HCT116 (cell line): ENCODE data around the gene IMMP2L. TPM values are rescaled to one million over a fixed set of nuclear protein-coding genes. Genes with fewer than 3 reads are reported as not detected.

Experiments
- ATAC-seq: fragments of 200-7000 bp; cut with Tn5 transposase; 2 replicates; pipeline ENCODE4 v1.9.1; 2020; ENCODE audit warnings: mild to moderate bottlenecking, moderate library complexity
- BruUV-seq: library from RNA; stranded (reverse); fragments of 400-500 nt; replicated peaks from 2 replicates; lab custom pipeline; 2021; lab: Mats Ljungman, UMichigan
- CTCF ChIA-PET: fragments of 300-600 bp; sonication (Branson Sonifier 250); formaldehyde crosslinking; loops from one replicate; lab custom pipeline; 2021; ENCODE audit warnings: antibody characterized with exemption; lab: Charles Lee
- POLR2A ChIA-PET: fragments of 300-600, 350-600 bp; sonication (Branson Sonifier 250); formaldehyde crosslinking; loops from one replicate; lab custom pipeline; 2021; ENCODE audit warnings: antibody characterized with exemption; lab: Charles Lee
- RAD21 ChIA-PET, 2 experiments: fragments of 300-600 bp; sonication (Branson Sonifier 250); formaldehyde crosslinking; loops; one replicate each; lab custom pipeline; 2023; ENCODE audit warnings: low total read pairs in 2 of 2; ENCODE audit not compliant: uncharacterized antibody in 2 of 2, unreplicated experiment in 2 of 2, low non-redundant PET in 1 of 2; lab: Charles Lee
- DNase-seq: peaks from one replicate; pipeline ENCODE4 v3.0.0-alpha.2; 2010; ENCODE audit warnings: low read depth, low spot score
- H2AFZ ChIP-seq: fragments of 200-600 bp; shearing (Covaris generic), sonication (generic); 2 replicates; pipeline ENCODE4 v1.6.1; 2017; ENCODE audit warnings: low read depth, mixed run types, mixed read lengths, antibody characterized with exemption, low read length; ENCODE audit not compliant: poor library complexity, severe bottlenecking
- H3K27ac ChIP-seq: 2 replicates; pipeline ENCODE4 v1.5.1; 2012; ENCODE audit warnings: low read depth, low read length
- H3K27me3 ChIP-seq: fragments of 200-600 bp; sonication (generic); 2 replicates; pipeline ENCODE4 v1.6.1; 2016; ENCODE audit warnings: mixed run types, low read length, mixed read lengths; ENCODE audit not compliant: insufficient read depth
- H3K36me3 ChIP-seq, 2 experiments: fragments of 200-500 bp in 1 of 2; fragments of 200-600 bp in 1 of 2; sonication (Bioruptor generic) in 1 of 2; sonication (generic) in 1 of 2; 2 replicates each; pipeline versions ENCODE4 v1.5.1 to v1.6.1; 2014 to 2016; ENCODE audit warnings: low read length in 2 of 2, inconsistent platforms in 1 of 2, mixed read lengths in 1 of 2, mixed run types in 1 of 2; ENCODE audit not compliant: insufficient read depth in 2 of 2, control insufficient read depth in 1 of 2
- H3K4me1 ChIP-seq, 2 experiments: fragments of 200-600 bp in 1 of 2; sonication (generic) in 1 of 2; 2 replicates each; pipeline versions ENCODE4 v1.5.1 to v1.6.1; 2012 to 2017; ENCODE audit warnings: low read length in 2 of 2, inconsistent platforms in 1 of 2, mild to moderate bottlenecking in 1 of 2, mixed read lengths in 1 of 2, mixed run types in 1 of 2, moderate library complexity in 1 of 2; ENCODE audit not compliant: insufficient read depth in 2 of 2, control insufficient read depth in 1 of 2
- H3K4me2 ChIP-seq: fragments of 200-600 bp; sonication (generic); 2 replicates; pipeline ENCODE4 v1.6.1; 2017; ENCODE audit warnings: mixed run types, low read length, mixed read lengths
- H3K4me3 ChIP-seq, 2 experiments: fragments of 200-600 bp in 1 of 2; sonication (generic) in 1 of 2; replicated peaks in 1 of 2; 2 replicates each; pipeline ENCODE4 v1.5.1; 2011 to 2016; ENCODE audit warnings: low read length in 2 of 2, control low read depth in 1 of 2, low read depth in 1 of 2, mild to moderate bottlenecking in 1 of 2, mixed read lengths in 1 of 2, mixed run types in 1 of 2
- H3K79me2 ChIP-seq: fragments of 200-600 bp; sonication (generic); 2 replicates; pipeline ENCODE4 v1.6.1; 2017; ENCODE audit warnings: mild to moderate bottlenecking, mixed run types, low read length, moderate library complexity, mixed read lengths; ENCODE audit not compliant: insufficient read depth
- H3K9ac ChIP-seq: fragments of 200-600 bp; sonication (generic); 2 replicates; pipeline ENCODE4 v1.6.1; 2016; ENCODE audit warnings: low read length, mixed read lengths
- H3K9me2 ChIP-seq: fragments of 200-600 bp; sonication (generic), shearing (Covaris generic); 2 replicates; pipeline ENCODE4 v1.6.1; 2017; ENCODE audit warnings: mixed run types, mild to moderate bottlenecking, moderate library complexity; ENCODE audit not compliant: insufficient read depth
- H3K9me3 ChIP-seq, 2 experiments: fragments of 200-500 bp in 1 of 2; fragments of 200-600 bp in 1 of 2; sonication (Bioruptor generic) in 1 of 2; sonication (generic) in 1 of 2; 2 replicates each; pipeline ENCODE4 v1.6.1; 2014 to 2017; ENCODE audit warnings: low read length in 2 of 2, mixed read lengths in 2 of 2, inconsistent platforms in 1 of 2, low read depth in 1 of 2, mild to moderate bottlenecking in 1 of 2, mixed run types in 1 of 2, moderate library complexity in 1 of 2; ENCODE audit not compliant: control insufficient read depth in 1 of 2, insufficient read depth in 1 of 2
- H4K20me1 ChIP-seq: fragments of 200-600 bp; sonication (generic), shearing (Covaris generic); 2 replicates; pipeline ENCODE4 v1.6.1; 2017; ENCODE audit warnings: mixed run types, mild to moderate bottlenecking, moderate library complexity; ENCODE audit not compliant: insufficient read depth
- ATF3 ChIP-seq: IDR thresholded peaks from 2 replicates; pipeline ENCODE4 v1.6.1; 2012
- CBX3 ChIP-seq: IDR thresholded peaks from 2 replicates; pipeline ENCODE4 v1.6.1; 2012; ENCODE audit warnings: low read depth
- ELF1 ChIP-seq: IDR thresholded peaks from 2 replicates; pipeline ENCODE4 v1.6.1; 2012; ENCODE audit warnings: low read depth, borderline replicate concordance
- EZH2 ChIP-seq: fragments of 200-600 bp; sonication (generic); IDR thresholded peaks from 2 replicates; pipeline ENCODE4 v1.6.1; 2017; ENCODE audit warnings: antibody characterized with exemption, mixed run types
- EZH2phosphoT487 ChIP-seq: fragments of 200-600 bp; IDR thresholded peaks from 2 replicates; pipeline ENCODE4 v1.6.1; 2018; ENCODE audit warnings: antibody characterized with exemption, borderline replicate concordance
- JUND ChIP-seq: IDR thresholded peaks from 2 replicates; pipeline ENCODE4 v1.6.1; 2012
- MAX ChIP-seq: IDR thresholded peaks from 2 replicates; pipeline ENCODE4 v1.6.1; 2012
- POLR2A ChIP-seq: IDR thresholded peaks from 2 replicates; pipeline ENCODE4 v1.7.0; 2011; ENCODE audit warnings: borderline replicate concordance; ENCODE audit not compliant: insufficient read depth, insufficient read length; ENCODE audit errors: extremely low read depth
- RAD21 ChIP-seq: IDR thresholded peaks from 2 replicates; pipeline ENCODE4 v1.6.1; 2012; ENCODE audit warnings: low read depth, mild to moderate bottlenecking
- REST ChIP-seq: IDR thresholded peaks from 2 replicates; pipeline ENCODE4 v1.6.1; 2012; ENCODE audit warnings: low read depth
- SP1 ChIP-seq: IDR thresholded peaks from 2 replicates; pipeline ENCODE4 v1.6.1; 2012; ENCODE audit warnings: low read depth
- YY1 ChIP-seq: IDR thresholded peaks from 2 replicates; pipeline ENCODE4 v1.6.1; 2011; ENCODE audit warnings: low read length, low read depth, moderate library complexity, mild to moderate bottlenecking; ENCODE audit not compliant: insufficient replicate concordance; ENCODE audit errors: extremely low read depth
- ZFX ChIP-seq: fragments of 450-650 bp; IDR thresholded peaks from 2 replicates; pipeline ENCODE4 v1.6.1; 2017
- ZNF274 ChIP-seq: fragments of 200-500 bp; sonication (Bioruptor generic); IDR thresholded peaks from 2 replicates; pipeline ENCODE4 v1.6.1; 2014; ENCODE audit warnings: mild to moderate bottlenecking, low read depth, low read length, inconsistent platforms
- intact Hi-C: fragments of 100-400 bp; cut with micrococcal nuclease; formaldehyde crosslinking; loops from 2 replicates; pipeline ENCODE4 v1.10.0; 2022
- total RNA-seq: library from RNA; stranded (reverse); gene quantifications from one replicate; pipeline ENCODE4 v1.2.1, GENCODE V29; 2021; ENCODE audit not compliant: unreplicated experiment
- TF ChIP-seq, protein P1 (sequence below): IDR thresholded peaks from 2 replicates; pipeline ENCODE4 v1.6.1; 2011; ENCODE audit warnings: mild to moderate bottlenecking, low read length, moderate library complexity; ENCODE audit not compliant: insufficient replicate concordance; ENCODE audit errors: extremely low read depth

The IMMP2L gene
- total RNA-seq, 1 experiment from 2014 or later = 21.1 TPM

DNA sequence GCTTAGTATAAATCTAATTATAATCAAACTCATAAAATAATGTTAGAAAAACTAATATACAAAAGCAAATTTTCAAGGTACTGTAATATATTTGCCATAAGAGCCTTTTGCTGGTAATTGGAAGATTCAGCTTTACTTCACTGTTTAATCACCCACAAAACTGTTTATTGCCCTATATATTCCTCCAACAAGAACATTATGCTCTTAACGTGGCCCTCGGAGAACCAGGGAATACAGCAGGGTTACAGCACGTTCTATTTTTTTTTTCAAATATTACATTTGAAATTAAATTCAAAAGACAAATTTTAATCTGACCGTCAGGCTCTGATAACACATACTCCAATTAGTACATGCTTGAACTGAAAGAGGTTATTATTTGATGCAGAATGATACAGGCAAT, 807.6 kb downstream of the IMMP2L start:
- Histone ChIP-seq H3K27ac (no peak overlapping the region), H4K20me1 (no peaks in the 10 kb centered on the region), H3K79me2 (no peaks in the 10 kb centered on the region), H3K9me3 (no peaks in the 10 kb centered on the region), H3K9ac (no peak overlapping the region), H3K36me3 (no peaks in the 10 kb centered on the region), H3K27me3 (no peaks in the 10 kb centered on the region), H2AFZ (no peak overlapping the region), H3K9me2 (no peaks in the 10 kb centered on the region), H3K4me1 (no peaks in the 10 kb centered on the region), H3K4me2 (no peak overlapping the region), H3K4me3 (no peak overlapping the region)
- ATAC-seq = no peak
- TF ChIP-seq ZNF274 (no peak), POLR2A (no peak), ZFX (no peak), EZH2 (no peak), MAX (no peak), SP1 (no peak), YY1 (no peak), RAD21 (no peak), ELF1 (no peak), EZH2phosphoT487 (no peak), JUND (no peak), REST (no peak), CBX3 (no peak), ATF3 (no peak)
- TF ChIP-seq, protein P1, sequence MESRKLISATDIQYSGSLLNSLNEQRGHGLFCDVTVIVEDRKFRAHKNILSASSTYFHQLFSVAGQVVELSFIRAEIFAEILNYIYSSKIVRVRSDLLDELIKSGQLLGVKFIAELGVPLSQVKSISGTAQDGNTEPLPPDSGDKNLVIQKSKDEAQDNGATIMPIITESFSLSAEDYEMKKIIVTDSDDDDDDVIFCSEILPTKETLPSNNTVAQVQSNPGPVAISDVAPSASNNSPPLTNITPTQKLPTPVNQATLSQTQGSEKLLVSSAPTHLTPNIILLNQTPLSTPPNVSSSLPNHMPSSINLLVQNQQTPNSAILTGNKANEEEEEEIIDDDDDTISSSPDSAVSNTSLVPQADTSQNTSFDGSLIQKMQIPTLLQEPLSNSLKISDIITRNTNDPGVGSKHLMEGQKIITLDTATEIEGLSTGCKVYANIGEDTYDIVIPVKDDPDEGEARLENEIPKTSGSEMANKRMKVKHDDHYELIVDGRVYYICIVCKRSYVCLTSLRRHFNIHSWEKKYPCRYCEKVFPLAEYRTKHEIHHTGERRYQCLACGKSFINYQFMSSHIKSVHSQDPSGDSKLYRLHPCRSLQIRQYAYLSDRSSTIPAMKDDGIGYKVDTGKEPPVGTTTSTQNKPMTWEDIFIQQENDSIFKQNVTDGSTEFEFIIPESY = no peak
- no TSS peak for BruUV-seq
- DNase-seq = no peak
- ChIA-PET POLR2A (no interaction called here), RAD21 (no interaction called here), CTCF (interaction anchor here (0.6 kb wide), 1 partner anchor 114 kb away, joined by 4 read pairs; no protein-coding TSS in a partner anchor)
- intact Hi-C loops = no loop called here
